ENCODE results near the gene PSMD13. TPM values are rescaled to one million over a fixed set of nuclear protein-coding genes. Genes with fewer than 3 reads are reported as not detected.

Gene PSMD13
- total RNA-seq, 1 experiment from 2014 or later: 141 TPM

GRCh38 chr11:200224-201003 is 36.4 kb upstream of the PSMD13 start:
- Histone ChIP-seq H3K27ac (ENCODE audit: insufficient read length, low read depth, low read length) (no peak overlapping the region), H4K91ac (ENCODE audit: insufficient read length, low read depth, low read length) (no peak overlapping the region), H3K23me2 (ENCODE audit: insufficient read length, low read depth, low read length, poor library complexity, severe bottlenecking) (no peaks in the 10 kb centered on the region), H3T11ph (ENCODE audit: low read length) (no peak overlapping the region), H3K14ac (ENCODE audit: insufficient read depth, low read length) (no peak overlapping the region), H2BK15ac (ENCODE audit: low read depth, low read length) (no peak overlapping the region), H3K27me3 (ENCODE audit: insufficient read depth, low read length) (no peaks in the 10 kb centered on the region), H2BK20ac (ENCODE audit: low read depth, low read length, poor library complexity, severe bottlenecking) (no peak overlapping the region), H3K79me2 (ENCODE audit: insufficient read depth, low read length) (no peaks in the 10 kb centered on the region), H3K9ac (ENCODE audit: extremely low read depth, insufficient read length, low read length) (no peak overlapping the region), H3K79me1 (ENCODE audit: insufficient read depth, low read depth, low read length, poor library complexity, severe bottlenecking) (no peaks in the 10 kb centered on the region), H4K5ac (ENCODE audit: insufficient read length, low read depth, low read length) (no peak overlapping the region), H3K4me1 (ENCODE audit: insufficient read depth, low read length) (no peaks in the 10 kb centered on the region), H2BK5ac (ENCODE audit: insufficient read length, low read length) (no peak overlapping the region), H3K9me3 (ENCODE audit: control insufficient read depth, low read depth, low read length) (no peaks in the 10 kb centered on the region), H4K8ac (replicated peaks; ENCODE audit: insufficient read length, low read depth, low read length) (no peak overlapping the region), H2BK12ac (ENCODE audit: insufficient read length, low read depth, low read length) (no peak overlapping the region), H3K4me2 (ENCODE audit: insufficient read depth, insufficient read length, low read length) (no peak overlapping the region), H2BK120ac (ENCODE audit: low read depth, low read length, poor library complexity, severe bottlenecking) (no peak overlapping the region), H3K4ac (ENCODE audit: low read depth, low read length) (no peak overlapping the region), H4K20me1 (ENCODE audit: control insufficient read depth, insufficient read depth, insufficient read length) (no peaks in the 10 kb centered on the region), H3K23ac (ENCODE audit: insufficient read length, low read depth, low read length) (no peak overlapping the region), H3K56ac (ENCODE audit: insufficient read length, low read depth, low read length) (no peak overlapping the region), H2AK5ac (ENCODE audit: insufficient read length, low read length) (no peak overlapping the region), H3K18ac (ENCODE audit: insufficient read length, low read depth, low read length) (no peak overlapping the region), H2AFZ (ENCODE audit: low read length) (no peak overlapping the region)
- Mint-ChIP-seq H3K36me3 (ENCODE audit: insufficient read depth in 1 of 3, low read depth in 3 of 3) (peaks cover 9 to 29% (median 23%) of the 10 kb centered on the region in 3 experiments), H3K4me1 (no peaks in the 10 kb centered on the region), H3K27me3 (ENCODE audit: low read depth) (peaks cover 1% of the 10 kb centered on the region), H3K27ac (no peak overlapping the region), H3K9me3 (peaks cover 0 to 6% of the 10 kb centered on the region in 2 experiments; a peak in 4 of 5 replicates), H3K4me3 (no peak overlapping the region)
- no CpG with 5 or more reads among the region's 13 CpGs for WGBS (ENCODE audit: extremely low coverage, insufficient read length, low lambda C conversion rate)
- no peak for DNase-seq
- TF ChIP-seq, protein P1, sequence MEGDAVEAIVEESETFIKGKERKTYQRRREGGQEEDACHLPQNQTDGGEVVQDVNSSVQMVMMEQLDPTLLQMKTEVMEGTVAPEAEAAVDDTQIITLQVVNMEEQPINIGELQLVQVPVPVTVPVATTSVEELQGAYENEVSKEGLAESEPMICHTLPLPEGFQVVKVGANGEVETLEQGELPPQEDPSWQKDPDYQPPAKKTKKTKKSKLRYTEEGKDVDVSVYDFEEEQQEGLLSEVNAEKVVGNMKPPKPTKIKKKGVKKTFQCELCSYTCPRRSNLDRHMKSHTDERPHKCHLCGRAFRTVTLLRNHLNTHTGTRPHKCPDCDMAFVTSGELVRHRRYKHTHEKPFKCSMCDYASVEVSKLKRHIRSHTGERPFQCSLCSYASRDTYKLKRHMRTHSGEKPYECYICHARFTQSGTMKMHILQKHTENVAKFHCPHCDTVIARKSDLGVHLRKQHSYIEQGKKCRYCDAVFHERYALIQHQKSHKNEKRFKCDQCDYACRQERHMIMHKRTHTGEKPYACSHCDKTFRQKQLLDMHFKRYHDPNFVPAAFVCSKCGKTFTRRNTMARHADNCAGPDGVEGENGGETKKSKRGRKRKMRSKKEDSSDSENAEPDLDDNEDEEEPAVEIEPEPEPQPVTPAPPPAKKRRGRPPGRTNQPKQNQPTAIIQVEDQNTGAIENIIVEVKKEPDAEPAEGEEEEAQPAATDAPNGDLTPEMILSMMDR (conservative IDR thresholded peaks at IDR 0.05): no peak

Data from H9 (cell line).